KOPT-K1 (cell line): Measurements from ENCODE around the gene GSTO2.

Experiments
- H3K27ac ChIP-seq: fragments of 200-600 bp; sonication (generic); 2 replicates; pipeline ENCODE4 v1.5.1; 2016; ENCODE audit warnings: antibody characterized with exemption, mild to moderate bottlenecking, low read depth, low read length; ENCODE audit not compliant: poor library complexity, severe bottlenecking
- H3K36me3 ChIP-seq: fragments of 200-600 bp; sonication (generic); 2 replicates; pipeline ENCODE4 v1.5.1; 2017; ENCODE audit warnings: antibody characterized with exemption, mild to moderate bottlenecking, low read length, moderate library complexity; ENCODE audit not compliant: insufficient read depth
- H3K9me3 ChIP-seq: fragments of 200-600 bp; sonication (generic); 2 replicates; pipeline ENCODE4 v1.5.1; 2017; ENCODE audit warnings: antibody characterized with exemption, low read length, mild to moderate bottlenecking; ENCODE audit not compliant: insufficient read depth, poor library complexity, severe bottlenecking

The GSTO2 gene

DNA sequence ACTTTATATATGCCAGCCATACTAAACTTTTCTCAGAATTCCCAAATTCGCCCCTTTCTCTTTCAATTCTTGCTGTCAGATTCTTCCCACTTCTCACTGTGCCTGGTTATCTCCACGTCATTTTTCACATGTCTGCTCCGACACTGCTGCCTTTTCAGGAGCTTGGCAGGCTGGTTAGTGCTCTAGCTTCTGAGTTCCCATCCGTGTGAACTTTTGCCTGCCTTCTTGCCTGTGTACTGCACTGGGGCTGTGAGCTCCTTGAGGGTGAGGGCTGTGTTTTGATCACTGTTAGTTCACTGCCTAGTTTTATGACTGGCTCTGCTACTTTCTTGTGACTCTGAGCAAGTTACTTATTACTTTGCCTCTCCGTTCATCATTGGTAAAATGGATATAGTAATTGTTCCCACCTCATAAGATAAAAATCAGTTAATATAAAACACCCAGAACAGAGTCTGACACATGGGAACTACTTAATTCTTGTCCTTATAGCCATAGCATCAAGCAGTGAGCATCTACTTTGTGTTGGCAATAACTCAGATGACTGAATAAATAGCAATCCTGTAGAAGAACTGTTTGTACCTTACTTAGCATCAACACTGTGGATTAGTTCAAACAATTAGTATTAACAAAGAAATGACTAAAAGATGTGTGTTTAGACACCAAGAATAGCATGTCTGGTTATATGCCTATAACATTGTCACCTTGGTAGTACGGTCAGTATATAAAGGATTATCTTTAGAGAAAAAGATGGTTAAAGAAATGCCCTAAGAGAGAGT lies 8.8 kb upstream of the GSTO2 start:
- Histone ChIP-seq H3K9me3 (no peaks in the 10 kb centered on the region), H3K36me3 (peaks cover 85% of the 10 kb centered on the region), H3K27ac (no peak overlapping the region)

- Histone ChIP-seq H3K27ac (no peak overlapping the region), H3K36me3 (peaks cover 90% of the 10 kb centered on the region), H3K9me3 (no peaks in the 10 kb centered on the region)
These were observed 8.2 kb upstream of the GSTO2 start for GRCh38 chr10:104260775-104261115.

- Histone ChIP-seq H3K36me3 (peaks cover 100% of the 10 kb centered on the region), H3K9me3 (no peaks in the 10 kb centered on the region), H3K27ac (no peak overlapping the region)
These were observed 6.9 kb upstream of the GSTO2 start for GRCh38 chr10:104262055-104262454.

- no peak overlapping the region for H3K27ac ChIP-seq
- H3K9me3 ChIP-seq, result no peaks in the 10 kb centered on the region
- H3K36me3 ChIP-seq, result peaks cover 83% of the 10 kb centered on the region
These were observed 4.2 kb upstream of the GSTO2 start for GRCh38 chr10:104264783-104265182.

GRCh38 chr10:104267721-104268404 lies 1.1 kb upstream of the GSTO2 start:
- no peaks in the 10 kb centered on the region for H3K9me3 ChIP-seq
- peak overlapping the region; percentile 67 for H3K27ac ChIP-seq
- H3K36me3 ChIP-seq, result peaks cover 52% of the 10 kb centered on the region

DNA sequence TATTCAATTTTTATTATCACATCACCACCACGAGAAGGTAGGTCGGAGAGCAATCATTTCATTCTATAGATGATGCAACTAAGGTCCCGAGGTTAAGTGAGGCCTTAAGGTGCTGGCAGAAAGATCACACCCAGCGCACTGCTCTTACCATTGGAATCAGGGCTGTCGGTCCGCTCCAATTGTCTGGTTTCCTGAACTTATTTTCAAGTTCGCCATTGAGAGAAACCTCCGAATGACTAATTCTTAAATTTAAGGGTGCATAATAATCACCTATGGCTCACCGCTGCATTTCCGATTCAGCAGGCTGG lies 625 bp upstream of the GSTO2 start:
- H3K27ac ChIP-seq, result peak overlapping the region; percentile 67
- peaks cover 47% of the 10 kb centered on the region for H3K36me3 ChIP-seq
- no peaks in the 10 kb centered on the region for H3K9me3 ChIP-seq

GRCh38 chr10:104273286-104273685 lies 4.3 kb downstream of the GSTO2 start:
- Histone ChIP-seq H3K9me3 (no peaks in the 10 kb centered on the region), H3K27ac (no peak overlapping the region), H3K36me3 (no peaks in the 10 kb centered on the region)

- Histone ChIP-seq H3K27ac (no peak overlapping the region), H3K36me3 (no peaks in the 10 kb centered on the region), H3K9me3 (no peaks in the 10 kb centered on the region)
These were observed 5.1 kb downstream of the GSTO2 start for GRCh38 chr10:104273899-104274575.

GRCh38 chr10:104274762-104275721 lies 6.1 kb downstream of the GSTO2 start:
- no peaks in the 10 kb centered on the region for H3K9me3 ChIP-seq
- no peak overlapping the region for H3K27ac ChIP-seq
- no peaks in the 10 kb centered on the region for H3K36me3 ChIP-seq

- Histone ChIP-seq H3K9me3 (no peaks in the 10 kb centered on the region), H3K27ac (no peak overlapping the region), H3K36me3 (no peaks in the 10 kb centered on the region)
These were observed 7.2 kb downstream of the GSTO2 start for GRCh38 chr10:104276192-104276591.

DNA sequence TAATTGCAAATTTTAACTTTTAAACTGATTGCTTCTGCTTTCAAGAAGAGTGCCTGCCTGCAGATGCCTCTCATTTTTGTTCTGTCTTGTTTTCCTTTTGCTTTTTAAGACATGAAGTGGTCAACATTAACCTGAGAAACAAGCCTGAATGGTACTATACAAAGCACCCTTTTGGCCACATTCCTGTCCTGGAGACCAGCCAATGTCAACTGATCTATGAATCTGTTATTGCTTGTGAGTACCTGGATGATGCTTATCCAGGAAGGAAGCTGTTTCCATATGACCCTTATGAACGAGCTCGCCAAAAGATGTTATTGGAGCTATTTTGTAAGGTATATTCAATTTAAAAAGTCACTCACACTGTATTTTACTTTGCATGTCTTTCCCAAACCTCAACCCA lies 8.8 kb downstream of the GSTO2 start:
- Histone ChIP-seq H3K27ac (no peak overlapping the region), H3K9me3 (no peaks in the 10 kb centered on the region), H3K36me3 (no peaks in the 10 kb centered on the region)

GRCh38 chr10:104279550-104280259 lies 10.7 kb downstream of the GSTO2 start:
- H3K27ac ChIP-seq, result no peak overlapping the region
- no peaks in the 10 kb centered on the region for H3K9me3 ChIP-seq
- no peaks in the 10 kb centered on the region for H3K36me3 ChIP-seq

DNA sequence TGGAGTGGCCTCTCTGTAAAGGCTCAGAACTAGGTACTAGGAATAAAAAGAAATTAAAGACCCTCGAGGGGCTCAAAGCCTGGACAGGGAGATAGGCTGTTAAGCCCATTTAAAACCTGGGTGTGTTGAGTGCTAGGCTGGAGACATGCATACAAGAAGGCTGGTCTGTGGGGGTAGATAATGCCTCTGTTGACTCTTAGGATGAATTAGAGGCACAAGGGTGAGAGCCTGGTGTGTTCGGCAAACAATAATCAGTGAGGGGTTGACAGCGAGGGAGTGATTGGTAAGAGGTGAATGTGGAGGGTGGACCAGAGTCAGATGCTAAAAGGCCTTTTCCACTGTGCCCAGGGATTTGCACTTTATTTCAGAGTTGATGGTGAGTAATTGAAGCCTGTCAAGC lies 12.7 kb downstream of the GSTO2 start:
- Histone ChIP-seq H3K36me3 (no peaks in the 10 kb centered on the region), H3K9me3 (no peaks in the 10 kb centered on the region), H3K27ac (no peak overlapping the region)

DNA sequence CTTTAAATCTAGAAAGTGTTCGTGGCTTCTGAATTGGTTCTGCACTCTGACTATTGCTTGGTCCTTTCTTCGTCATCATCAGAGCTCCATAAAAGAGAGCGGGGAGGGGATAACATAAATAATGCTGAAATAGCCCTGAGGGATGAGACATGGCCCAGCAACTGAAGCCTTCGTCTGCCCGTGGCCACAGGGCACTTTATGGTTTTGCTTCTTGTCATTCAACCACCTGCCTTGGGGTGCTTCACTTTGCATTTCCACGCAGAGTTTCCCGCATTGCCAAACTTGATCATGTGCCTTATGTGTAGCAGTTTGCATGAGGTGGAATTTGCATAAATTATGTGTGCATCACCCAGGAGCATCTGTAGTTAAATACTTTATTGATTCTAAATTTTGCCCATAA lies 15.9 kb downstream of the GSTO2 start:
- H3K36me3 ChIP-seq, result no peaks in the 10 kb centered on the region
- H3K27ac ChIP-seq, result no peak overlapping the region
- H3K9me3 ChIP-seq, result no peaks in the 10 kb centered on the region
